GM23248 (cell line): ENCODE results near the gene AREG. TPM values are rescaled to one million over a fixed set of nuclear protein-coding genes. Genes with fewer than 3 reads are reported as not detected.

Experiments
- DNase-seq: peaks from one replicate; pipeline ENCODE4 v3.0.0-alpha.2; 2015
- H2AFZ ChIP-seq: fragments of 200-600 bp; sonication (generic); 2 replicates; pipeline ENCODE4 v1.6.1; 2016; ENCODE audit warnings: antibody characterized with exemption
- H3F3A ChIP-seq: fragments of 200-600 bp; sonication (generic); 2 replicates; pipeline ENCODE4 v1.6.1; 2016; ENCODE audit warnings: mild to moderate bottlenecking, antibody characterized with exemption, mixed run types; ENCODE audit not compliant: insufficient read depth
- H3K27ac ChIP-seq: fragments of 200-600 bp; sonication (generic); 2 replicates; pipeline ENCODE4 v1.5.1; 2016; ENCODE audit warnings: mild to moderate bottlenecking
- H3K27me3 ChIP-seq: fragments of 200-600 bp; sonication (generic); replicated peaks from 2 replicates; pipeline ENCODE4 v1.6.1; 2016; ENCODE audit warnings: mild to moderate bottlenecking; ENCODE audit not compliant: insufficient read depth
- H3K36me3 ChIP-seq: fragments of 200-600 bp; sonication (generic); 2 replicates; pipeline ENCODE4 v1.6.1; 2016; ENCODE audit warnings: low read depth, mild to moderate bottlenecking
- H3K4me1 ChIP-seq: fragments of 200-600 bp; sonication (generic); 2 replicates; pipeline ENCODE4 v1.6.1; 2016; ENCODE audit warnings: mild to moderate bottlenecking; ENCODE audit not compliant: insufficient read depth
- H3K4me2 ChIP-seq: fragments of 200-600 bp; sonication (generic); one replicate; pipeline ENCODE4 v1.6.1; 2016; ENCODE audit warnings: mild to moderate bottlenecking; ENCODE audit not compliant: unreplicated experiment
- H3K4me3 ChIP-seq: fragments of 200-600 bp; sonication (generic); 2 replicates; pipeline ENCODE4 v1.5.1; 2016; ENCODE audit warnings: mild to moderate bottlenecking
- H3K79me2 ChIP-seq: fragments of 200-600 bp; sonication (generic); 2 replicates; pipeline ENCODE4 v1.6.1; 2016; ENCODE audit warnings: mild to moderate bottlenecking; ENCODE audit not compliant: insufficient read depth
- H3K9ac ChIP-seq: fragments of 200-600 bp; sonication (generic); 2 replicates; pipeline ENCODE4 v1.6.1; 2016; ENCODE audit warnings: mild to moderate bottlenecking
- H3K9me2 ChIP-seq: fragments of 200-600 bp; sonication (generic); 2 replicates; pipeline ENCODE4 v1.6.1; 2016; ENCODE audit warnings: mixed run types, mild to moderate bottlenecking, moderate library complexity; ENCODE audit not compliant: insufficient read depth
- H3K9me3 ChIP-seq: fragments of 200-600 bp; sonication (generic); one replicate; pipeline ENCODE4 v1.6.1; 2017; ENCODE audit warnings: low read depth
- H4K20me1 ChIP-seq: fragments of 200-600 bp; sonication (generic); 2 replicates; pipeline ENCODE4 v1.6.0; 2016; ENCODE audit not compliant: insufficient read depth
- EZH2 ChIP-seq: fragments of 200-600 bp; sonication (generic); IDR thresholded peaks from 2 replicates; pipeline ENCODE4 v1.6.1; 2018; ENCODE audit warnings: antibody characterized with exemption, mild to moderate bottlenecking; ENCODE audit not compliant: insufficient read depth, poor library complexity, severe bottlenecking
- EZH2phosphoT487 ChIP-seq: fragments of 200-600 bp; sonication (generic); IDR thresholded peaks from 2 replicates; pipeline ENCODE4 v1.6.1; 2018; ENCODE audit warnings: antibody characterized with exemption, moderate library complexity, mild to moderate bottlenecking, low read depth; ENCODE audit not compliant: insufficient read depth
- WGBS, 2 experiments: methylation state at CpG; one replicate each; pipeline ENCODE4 v1.1.6; 2015 to 2017; ENCODE audit warnings: low lambda C conversion rate in 2 of 2, low coverage in 1 of 2; ENCODE audit errors: missing lambda C conversion rate in 2 of 2; 5-methylcytosine and 5-hydroxymethylcytosine counted together
- in situ Hi-C: fragments of 300-500 bp; cut with MboI; formaldehyde crosslinking; loops from 2 replicates; pipeline ENCODE4 v1.15.0; 2020
- polyA plus RNA-seq: library from polyadenylated mRNA; unstranded; fragments of >200 nt; fragmentation: Nextera tagmentation; extraction: Ambion mirVana; gene quantifications from 2 replicates; pipeline ENCODE4 v1.2.1, GENCODE V29; 2016
- total RNA-seq: library from RNA; depleted of rRNA; stranded (reverse); fragments of >200 nt; shearing (Covaris generic); gene quantifications from 2 replicates; pipeline ENCODE4 v1.2.3, GENCODE V29; 2014

Gene AREG
- total and polyA plus RNA-seq, 2 experiments from 2014 or later = 0.76 to 0.97 TPM

- H4K20me1 ChIP-seq = no peaks in the 10 kb centered on the region
- no peak overlapping the region for H2AFZ ChIP-seq
- no peak overlapping the region for H3K9ac ChIP-seq
- H3K9me3 ChIP-seq = no peaks in the 10 kb centered on the region
- in situ Hi-C loops = no loop called here
- no peak overlapping the region for H3K4me2 ChIP-seq
- no peaks in the 10 kb centered on the region for H3K4me1 ChIP-seq
- TF ChIP-seq EZH2 = no peak
- no peak for DNase-seq
- H3K9me2 ChIP-seq = no peaks in the 10 kb centered on the region
- H3F3A ChIP-seq = no peaks in the 10 kb centered on the region
- H3K27me3 ChIP-seq = no peaks in the 10 kb centered on the region
- no peaks in the 10 kb centered on the region for H3K79me2 ChIP-seq
- no peaks in the 10 kb centered on the region for H3K36me3 ChIP-seq
- no peak overlapping the region for H3K4me3 ChIP-seq
- H3K27ac ChIP-seq = no peak overlapping the region
- 61 to 67% methylated on average over 6 of the region's 6 CpGs for WGBS, 2 experiments
These were observed 38.4 kb downstream of the AREG start for GRCh38 chr4:74483226-74483911.

- Histone ChIP-seq H3K4me2 (no peak overlapping the region), H3K9me2 (no peaks in the 10 kb centered on the region), H3F3A (no peaks in the 10 kb centered on the region), H3K27me3 (no peaks in the 10 kb centered on the region), H3K9ac (no peak overlapping the region), H3K27ac (no peak overlapping the region), H3K4me3 (no peak overlapping the region), H2AFZ (no peak overlapping the region), H3K36me3 (no peaks in the 10 kb centered on the region), H3K79me2 (no peaks in the 10 kb centered on the region), H4K20me1 (no peaks in the 10 kb centered on the region), H3K4me1 (no peaks in the 10 kb centered on the region), H3K9me3 (no peaks in the 10 kb centered on the region)
- TF ChIP-seq EZH2phosphoT487 = no peak
- TF ChIP-seq EZH2 = no peak
- 88 to 93% methylated on average over 2 of the region's 2 CpGs for WGBS, 2 experiments
- in situ Hi-C loops = no loop called here
- no peak for DNase-seq
These were observed 42.0 kb downstream of the AREG start for GRCh38 chr4:74486905-74487304.

GRCh38 chr4:74487771-74488170 lies 42.8 kb downstream of the AREG start:
- Histone ChIP-seq H3K9me2 (no peaks in the 10 kb centered on the region), H3K4me1 (no peaks in the 10 kb centered on the region), H4K20me1 (no peaks in the 10 kb centered on the region), H3K36me3 (no peaks in the 10 kb centered on the region), H3K4me3 (no peak overlapping the region), H3K27me3 (no peaks in the 10 kb centered on the region), H3K79me2 (no peaks in the 10 kb centered on the region), H3K9ac (no peak overlapping the region), H3F3A (no peaks in the 10 kb centered on the region), H2AFZ (no peak overlapping the region), H3K4me2 (no peak overlapping the region), H3K9me3 (no peaks in the 10 kb centered on the region), H3K27ac (no peak overlapping the region)
- DNase-seq = no peak
- in situ Hi-C loops = no loop called here
- TF ChIP-seq EZH2 = no peak
- TF ChIP-seq EZH2phosphoT487 = no peak
- WGBS, 2 experiments = 76 to 79% methylated on average over 1 of the region's 1 CpG

GRCh38 chr4:74490736-74491135 lies 45.8 kb downstream of the AREG start:
- DNase-seq = no peak
- WGBS, 2 experiments = 89 to 100% methylated on average over 1 of the region's 1 CpG

More at GRCh38 chr4:74490736-74491135, 45.8 kb downstream of the AREG start:
- no peaks in the 10 kb centered on the region for H3K9me2 ChIP-seq
- no peak overlapping the region for H3K9ac ChIP-seq
- TF ChIP-seq EZH2phosphoT487 (no peak), EZH2 (no peak)
- no peaks in the 10 kb centered on the region for H3K9me3 ChIP-seq
- in situ Hi-C loops = no loop called here
- no peaks in the 10 kb centered on the region for H4K20me1 ChIP-seq
- H3K27me3 ChIP-seq = no peaks in the 10 kb centered on the region
- no peak overlapping the region for H3K27ac ChIP-seq
- H2AFZ ChIP-seq = no peak overlapping the region
- H3K4me2 ChIP-seq = no peak overlapping the region
- no peaks in the 10 kb centered on the region for H3F3A ChIP-seq
- H3K79me2 ChIP-seq = no peaks in the 10 kb centered on the region
- H3K4me3 ChIP-seq = no peak overlapping the region
- H3K4me1 ChIP-seq = no peaks in the 10 kb centered on the region
- H3K36me3 ChIP-seq = no peaks in the 10 kb centered on the region
